HepG2 (cell line): ENCODE measurements around the gene AQP5. TPM values are rescaled to one million over a fixed set of nuclear protein-coding genes. Genes with fewer than 3 reads are reported as not detected.

Source experiments
- FOXO1 ChIP-seq: sonication (generic); formaldehyde crosslinking; IDR thresholded peaks from 2 replicates; pipeline ENCODE4 v1.4.0; 2020; ENCODE audit warnings: missing genetic modification reagents
- HNRNPLL ChIP-seq: fragments of 200-400 bp; formaldehyde crosslinking; IDR thresholded peaks from 2 replicates; pipeline ENCODE4 v1.6.1; 2017; ENCODE audit warnings: mild to moderate bottlenecking, low read depth, low read length; ENCODE audit not compliant: poor library complexity, severe bottlenecking
- KMT2A ChIP-seq: sonication (generic); formaldehyde crosslinking; IDR thresholded peaks from 2 replicates; pipeline ENCODE4 v1.4.0; 2020; ENCODE audit warnings: missing genetic modification reagents
- NCOA5 ChIP-seq: sonication (generic); formaldehyde crosslinking; IDR thresholded peaks from 2 replicates; pipeline ENCODE4 v1.4.0; 2020; ENCODE audit warnings: missing genetic modification reagents
- NRL ChIP-seq: sonication (generic); formaldehyde crosslinking; IDR thresholded peaks from 2 replicates; pipeline ENCODE4 v1.5.0; 2020; ENCODE audit warnings: missing genetic modification reagents, mild to moderate bottlenecking, moderate library complexity, borderline replicate concordance
- PHF5A ChIP-seq: IDR thresholded peaks from one replicate; pipeline ENCODE4 v1.6.1; 2018; ENCODE audit warnings: low read depth, missing genetic modification reagents; ENCODE audit not compliant: unreplicated experiment
- RAD21 ChIP-seq: fragments of 450-650 bp; formaldehyde crosslinking; IDR thresholded peaks from 2 replicates; pipeline ENCODE4 v1.5.0; 2020; ENCODE audit warnings: mild to moderate bottlenecking
- TBX2 ChIP-seq: sonication (generic); formaldehyde crosslinking; IDR thresholded peaks from 2 replicates; pipeline ENCODE4 v1.5.0; 2020; ENCODE audit warnings: missing genetic modification reagents, mild to moderate bottlenecking, borderline replicate concordance
- THYN1 ChIP-seq: sonication (generic); formaldehyde crosslinking; IDR thresholded peaks from 2 replicates; pipeline ENCODE4 v1.8.1; 2023; ENCODE audit warnings: low read depth, mild to moderate bottlenecking, moderate library complexity, missing genetic modification reagents, borderline replicate concordance
- ZNF34 ChIP-seq: sonication (generic); formaldehyde crosslinking; IDR thresholded peaks from 2 replicates; pipeline ENCODE4 v1.4.0; 2020; ENCODE audit warnings: mild to moderate bottlenecking, missing genetic modification reagents, borderline replicate concordance
- ZNF598 ChIP-seq: sonication (generic); formaldehyde crosslinking; IDR thresholded peaks from 2 replicates; pipeline ENCODE4 v1.5.1; 2020; ENCODE audit warnings: mild to moderate bottlenecking, missing genetic modification reagents, borderline replicate concordance
- ZNF788 ChIP-seq: sonication (generic); formaldehyde crosslinking; IDR thresholded peaks from 2 replicates; pipeline ENCODE4 v1.5.0; 2020; ENCODE audit warnings: mild to moderate bottlenecking, missing genetic modification reagents, borderline replicate concordance
- polyA plus RNA-seq, 8 experiments: library from polyadenylated mRNA; depleted of rRNA in 3 of 8; stranded (reverse) in 7 of 8; unstranded in 1 of 8; fragments of >200 nt; fragmentation: Illumina TruSeq in 4 of 8; extraction: Trizol in 4 of 8; gene quantifications; 2 replicates each; pipeline versions ENCODE4 v1.2.1 to v1.2.3, GENCODE V29; 2011 to 2016; ENCODE audit warnings: low read depth in 4 of 8, missing spikeins in 1 of 8, mixed read lengths in 1 of 8; ENCODE audit not compliant: insufficient read depth in 1 of 8
- total RNA-seq, 5 experiments: library from RNA; depleted of rRNA; stranded (reverse); fragments of >200 nt; fragmentation: Illumina TruSeq; extraction: Trizol; gene quantifications; 2 replicates each; pipeline ENCODE4 v1.2.3, GENCODE V29; 2016; ENCODE audit warnings: low read depth in 1 of 5
- TF ChIP-seq, protein P1 (sequence below), 2 experiments: sonication (generic) in 1 of 2; formaldehyde crosslinking in 1 of 2; IDR thresholded peaks; 2 replicates each; pipeline versions ENCODE4 v1.4.0 to v1.6.1; 2018 to 2020; ENCODE audit warnings: missing genetic modification reagents in 2 of 2, borderline replicate concordance in 1 of 2, low read depth in 1 of 2, mild to moderate bottlenecking in 1 of 2, missing biosample characterization in 1 of 2
- TF ChIP-seq, protein P2 (sequence below): sonication (generic); formaldehyde crosslinking; IDR thresholded peaks from 2 replicates; pipeline ENCODE4 v1.5.1; 2020; ENCODE audit warnings: mild to moderate bottlenecking, missing genetic modification reagents, moderate library complexity
- TF ChIP-seq, protein P3 (sequence below): sonication (generic); formaldehyde crosslinking; IDR thresholded peaks from 2 replicates; pipeline ENCODE4 v1.4.0; 2020; ENCODE audit warnings: missing genetic modification reagents
- TF ChIP-seq, protein P4 (sequence below): IDR thresholded peaks from 2 replicates; pipeline ENCODE4 v1.6.1; 2016; ENCODE audit warnings: low read depth, control low read depth
- TF ChIP-seq, protein P5 (sequence below): sonication (generic); formaldehyde crosslinking; IDR thresholded peaks from 2 replicates; pipeline ENCODE4 v1.4.0; 2020; ENCODE audit warnings: mild to moderate bottlenecking, low read depth, missing genetic modification reagents

The AQP5 gene
- total and polyA plus RNA-seq, 2 of the 13 experiments (the other 11 are each of a cell fraction or from before 2014, with no cell fraction given) = not detected

DNA sequence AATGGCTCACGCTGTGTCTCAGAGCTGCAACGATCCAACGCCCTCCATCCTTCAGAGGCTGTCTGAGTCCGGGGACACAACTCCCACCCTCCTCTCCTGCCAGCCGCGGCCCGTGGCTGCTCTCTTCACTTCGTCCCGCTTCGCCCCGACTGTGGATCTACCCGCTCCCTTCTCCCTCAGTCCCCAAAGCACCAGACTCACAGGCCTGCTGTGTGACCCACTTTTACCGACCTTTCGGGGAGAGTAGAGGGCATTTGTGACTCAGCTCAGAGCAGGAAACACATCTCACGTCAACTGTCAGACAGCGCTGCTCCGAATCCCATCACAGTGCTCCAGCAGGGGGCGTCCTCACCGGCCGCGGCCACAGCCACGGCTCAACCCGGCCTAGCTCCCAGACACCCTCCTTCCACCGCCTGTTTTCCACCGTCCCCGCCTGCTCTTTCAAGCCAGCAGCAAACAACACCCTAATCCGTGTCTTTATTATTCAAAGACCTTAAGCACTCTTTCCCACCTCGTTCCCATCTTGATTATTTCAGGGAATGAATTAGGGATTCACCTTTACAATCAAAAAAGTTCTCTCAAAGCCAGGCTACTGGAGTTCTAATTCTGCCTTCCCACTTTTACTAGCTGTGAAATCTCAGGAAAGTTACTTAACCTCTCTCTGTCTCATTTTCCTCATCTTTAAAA, 16.1 kb upstream of the AQP5 start (continued):
- TF ChIP-seq, protein P1, sequence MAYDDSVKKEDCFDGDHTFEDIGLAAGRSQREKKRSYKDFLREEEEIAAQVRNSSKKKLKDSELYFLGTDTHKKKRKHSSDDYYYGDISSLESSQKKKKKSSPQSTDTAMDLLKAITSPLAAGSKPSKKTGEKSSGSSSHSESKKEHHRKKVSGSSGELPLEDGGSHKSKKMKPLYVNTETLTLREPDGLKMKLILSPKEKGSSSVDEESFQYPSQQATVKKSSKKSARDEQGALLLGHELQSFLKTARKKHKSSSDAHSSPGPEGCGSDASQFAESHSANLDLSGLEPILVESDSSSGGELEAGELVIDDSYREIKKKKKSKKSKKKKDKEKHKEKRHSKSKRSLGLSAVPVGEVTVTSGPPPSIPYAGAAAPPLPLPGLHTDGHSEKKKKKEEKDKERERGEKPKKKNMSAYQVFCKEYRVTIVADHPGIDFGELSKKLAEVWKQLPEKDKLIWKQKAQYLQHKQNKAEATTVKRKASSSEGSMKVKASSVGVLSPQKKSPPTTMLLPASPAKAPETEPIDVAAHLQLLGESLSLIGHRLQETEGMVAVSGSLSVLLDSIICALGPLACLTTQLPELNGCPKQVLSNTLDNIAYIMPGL (CRISPR knock-in tag; IDR thresholded peaks at IDR 0.05; ENCODE audit: borderline replicate concordance in 1 of 2, low read depth in 1 of 2) = peak; percentile 49 to 79; a peak in 2 of 4 replicates
- TF ChIP-seq, protein P2, sequence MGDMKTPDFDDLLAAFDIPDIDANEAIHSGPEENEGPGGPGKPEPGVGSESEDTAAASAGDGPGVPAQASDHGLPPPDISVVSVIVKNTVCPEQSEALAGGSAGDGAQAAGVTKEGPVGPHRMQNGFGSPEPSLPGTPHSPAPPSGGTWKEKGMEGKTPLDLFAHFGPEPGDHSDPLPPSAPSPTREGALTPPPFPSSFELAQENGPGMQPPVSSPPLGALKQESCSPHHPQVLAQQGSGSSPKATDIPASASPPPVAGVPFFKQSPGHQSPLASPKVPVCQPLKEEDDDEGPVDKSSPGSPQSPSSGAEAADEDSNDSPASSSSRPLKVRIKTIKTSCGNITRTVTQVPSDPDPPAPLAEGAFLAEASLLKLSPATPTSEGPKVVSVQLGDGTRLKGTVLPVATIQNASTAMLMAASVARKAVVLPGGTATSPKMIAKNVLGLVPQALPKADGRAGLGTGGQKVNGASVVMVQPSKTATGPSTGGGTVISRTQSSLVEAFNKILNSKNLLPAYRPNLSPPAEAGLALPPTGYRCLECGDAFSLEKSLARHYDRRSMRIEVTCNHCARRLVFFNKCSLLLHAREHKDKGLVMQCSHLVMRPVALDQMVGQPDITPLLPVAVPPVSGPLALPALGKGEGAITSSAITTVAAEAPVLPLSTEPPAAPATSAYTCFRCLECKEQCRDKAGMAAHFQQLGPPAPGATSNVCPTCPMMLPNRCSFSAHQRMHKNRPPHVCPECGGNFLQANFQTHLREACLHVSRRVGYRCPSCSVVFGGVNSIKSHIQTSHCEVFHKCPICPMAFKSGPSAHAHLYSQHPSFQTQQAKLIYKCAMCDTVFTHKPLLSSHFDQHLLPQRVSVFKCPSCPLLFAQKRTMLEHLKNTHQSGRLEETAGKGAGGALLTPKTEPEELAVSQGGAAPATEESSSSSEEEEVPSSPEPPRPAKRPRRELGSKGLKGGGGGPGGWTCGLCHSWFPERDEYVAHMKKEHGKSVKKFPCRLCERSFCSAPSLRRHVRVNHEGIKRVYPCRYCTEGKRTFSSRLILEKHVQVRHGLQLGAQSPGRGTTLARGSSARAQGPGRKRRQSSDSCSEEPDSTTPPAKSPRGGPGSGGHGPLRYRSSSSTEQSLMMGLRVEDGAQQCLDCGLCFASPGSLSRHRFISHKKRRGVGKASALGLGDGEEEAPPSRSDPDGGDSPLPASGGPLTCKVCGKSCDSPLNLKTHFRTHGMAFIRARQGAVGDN (CRISPR knock-in tag) = peak; percentile 64
- TF ChIP-seq TBX2 (CRISPR knock-in tag) = peak; percentile 47; the same call in 1 of the 2 replicates
- TF ChIP-seq ZNF598 (CRISPR knock-in tag) = no peak; the same call in 1 of the 2 replicates
- 0 out of 2 replicates have a peak, but pooled peaks have one; percentile 30 for TF ChIP-seq KMT2A (CRISPR knock-in tag)
- TF ChIP-seq, protein P3, sequence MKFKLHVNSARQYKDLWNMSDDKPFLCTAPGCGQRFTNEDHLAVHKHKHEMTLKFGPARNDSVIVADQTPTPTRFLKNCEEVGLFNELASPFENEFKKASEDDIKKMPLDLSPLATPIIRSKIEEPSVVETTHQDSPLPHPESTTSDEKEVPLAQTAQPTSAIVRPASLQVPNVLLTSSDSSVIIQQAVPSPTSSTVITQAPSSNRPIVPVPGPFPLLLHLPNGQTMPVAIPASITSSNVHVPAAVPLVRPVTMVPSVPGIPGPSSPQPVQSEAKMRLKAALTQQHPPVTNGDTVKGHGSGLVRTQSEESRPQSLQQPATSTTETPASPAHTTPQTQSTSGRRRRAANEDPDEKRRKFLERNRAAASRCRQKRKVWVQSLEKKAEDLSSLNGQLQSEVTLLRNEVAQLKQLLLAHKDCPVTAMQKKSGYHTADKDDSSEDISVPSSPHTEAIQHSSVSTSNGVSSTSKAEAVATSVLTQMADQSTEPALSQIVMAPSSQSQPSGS = no peak
- TF ChIP-seq PHF5A (CRISPR knock-in tag) = no peak
- TF ChIP-seq RAD21 (CRISPR knock-in tag) = peak; percentile 29; the same call in 1 of the 2 replicates
- peak; percentile 47 for TF ChIP-seq HNRNPLL
- no peak for TF ChIP-seq ZNF34
- TF ChIP-seq, protein P4, sequence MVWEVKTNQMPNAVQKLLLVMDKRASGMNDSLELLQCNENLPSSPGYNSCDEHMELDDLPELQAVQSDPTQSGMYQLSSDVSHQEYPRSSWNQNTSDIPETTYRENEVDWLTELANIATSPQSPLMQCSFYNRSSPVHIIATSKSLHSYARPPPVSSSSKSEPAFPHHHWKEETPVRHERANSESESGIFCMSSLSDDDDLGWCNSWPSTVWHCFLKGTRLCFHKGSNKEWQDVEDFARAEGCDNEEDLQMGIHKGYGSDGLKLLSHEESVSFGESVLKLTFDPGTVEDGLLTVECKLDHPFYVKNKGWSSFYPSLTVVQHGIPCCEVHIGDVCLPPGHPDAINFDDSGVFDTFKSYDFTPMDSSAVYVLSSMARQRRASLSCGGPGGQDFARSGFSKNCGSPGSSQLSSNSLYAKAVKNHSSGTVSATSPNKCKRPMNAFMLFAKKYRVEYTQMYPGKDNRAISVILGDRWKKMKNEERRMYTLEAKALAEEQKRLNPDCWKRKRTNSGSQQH = 0 out of 2 replicates have a peak, but pooled peaks have one; percentile 28
- TF ChIP-seq, protein P5, sequence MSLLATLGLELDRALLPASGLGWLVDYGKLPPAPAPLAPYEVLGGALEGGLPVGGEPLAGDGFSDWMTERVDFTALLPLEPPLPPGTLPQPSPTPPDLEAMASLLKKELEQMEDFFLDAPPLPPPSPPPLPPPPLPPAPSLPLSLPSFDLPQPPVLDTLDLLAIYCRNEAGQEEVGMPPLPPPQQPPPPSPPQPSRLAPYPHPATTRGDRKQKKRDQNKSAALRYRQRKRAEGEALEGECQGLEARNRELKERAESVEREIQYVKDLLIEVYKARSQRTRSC (CRISPR knock-in tag) = no peak
- TF ChIP-seq FOXO1 (CRISPR knock-in tag) = peak; percentile 51; the same call in 1 of the 2 replicates
- no peak for TF ChIP-seq THYN1
- no peak for TF ChIP-seq NCOA5
- TF ChIP-seq ZNF788 = peak; percentile 41; the same call in 1 of the 2 replicates
- TF ChIP-seq NRL (CRISPR knock-in tag) = 0 out of 2 replicates have a peak, but pooled peaks have one; percentile 27
